Spleen (tissue), 11 donors: Measurements from ENCODE around the gene CRYBG1. TPM values are rescaled to one million over a fixed set of nuclear protein-coding genes. Genes with fewer than 3 reads are reported as not detected.

Experiments used
- DNase-seq: peaks from one replicate; pipeline ENCODE4 v3.0.0-alpha.2; 2020
- H3K27ac ChIP-seq, 8 donors: fragments of 200-600 bp; sonication (generic) in 7 of 8; 1 replicate in 4 of 8; 2 replicates in 4 of 8; pipeline versions ENCODE4 v1.5.0 to v1.8.0; 2016 to 2021; ENCODE audit warnings: inconsistent platforms in 4 of 8, mild to moderate bottlenecking in 4 of 8, moderate library complexity in 1 of 8
- H3K27me3 ChIP-seq, 7 donors: fragments of 200-600 bp; sonication (generic) in 6 of 7; replicated peaks in 1 of 7; 1 replicate in 4 of 7; 2 replicates in 3 of 7; pipeline versions ENCODE4 v1.5.0 to v1.8.0; 2016 to 2021; ENCODE audit warnings: inconsistent platforms in 3 of 7, mild to moderate bottlenecking in 1 of 7
- H3K36me3 ChIP-seq, 6 donors: fragments of 200-600 bp; sonication (generic) in 5 of 6; 1 replicate in 4 of 6; 2 replicates in 2 of 6; pipeline versions ENCODE4 v1.5.0 to v1.8.0; 2016 to 2021; ENCODE audit warnings: inconsistent platforms in 2 of 6
- H3K4me1 ChIP-seq, 6 donors: fragments of 200-600 bp; sonication (generic) in 5 of 6; 1 replicate in 3 of 6; 2 replicates in 3 of 6; pipeline versions ENCODE4 v1.5.0 to v1.8.0; 2016 to 2021; ENCODE audit warnings: inconsistent platforms in 3 of 6
- H3K4me3 ChIP-seq, 8 donors: fragments of 200-600 bp; sonication (generic) in 7 of 8; 1 replicate in 4 of 8; 2 replicates in 4 of 8; pipeline versions ENCODE4 v1.5.0 to v1.8.0; 2016 to 2021; ENCODE audit warnings: inconsistent platforms in 4 of 8, mild to moderate bottlenecking in 4 of 8, moderate library complexity in 2 of 8
- H3K9me3 ChIP-seq, 8 donors: fragments of 200-600 bp; sonication (generic) in 7 of 8; 1 replicate in 4 of 8; 2 replicates in 4 of 8; pipeline versions ENCODE4 v1.5.0 to v1.8.0; 2016 to 2021; ENCODE audit warnings: inconsistent platforms in 4 of 8
- POLR2A ChIP-seq, 3 donors: fragments of 450-650 bp; IDR thresholded peaks; one replicate each; pipeline ENCODE4 v1.5.1; 2017; ENCODE audit warnings: antibody characterized with exemption in 3 of 3, mild to moderate bottlenecking in 1 of 3
- POLR2AphosphoS5 ChIP-seq, 3 donors: sonication (generic); formaldehyde crosslinking; IDR thresholded peaks; one replicate each; pipeline ENCODE4 v1.5.1; 2017; ENCODE audit warnings: antibody characterized with exemption in 3 of 3
- WGBS, 5 donors: extraction: QIAGEN DNeasy Blood & Tissue Kit in 3 of 5; methylation state at CpG; one replicate each; pipeline versions ENCODE4 v1.1.5 to v1.1.7; 2013 to 2018; 5-methylcytosine and 5-hydroxymethylcytosine counted together
- intact Hi-C: fragments of 100-400 bp; cut with DNase I; formaldehyde crosslinking; loops from one replicate; pipeline ENCODE4 v1.15.0; 2023; ENCODE audit warnings: low total_unique reads
- polyA plus RNA-seq, 3 donors: library from polyadenylated mRNA; stranded (reverse); fragments of 200-250 nt; gene quantifications; one replicate each; pipeline ENCODE4 v1.2.1, GENCODE V29; 2013
- total RNA-seq, 7 donors: library from RNA; depleted of rRNA in 3 of 7; stranded (reverse); fragments of >200 nt in 3 of 7; fragmentation: NEBNext Ultra II Directional in 4 of 7; extraction: Animal tissue kit (Norgen Biotek cat#: 25700) in 4 of 7; gene quantifications; one replicate each; pipeline versions ENCODE4 v1.1.0 to v1.2.1, GENCODE V29; 2016 to 2021
- TF ChIP-seq, protein P1 (sequence below), 11 experiments: fragments of 200-600 bp in 7 of 11; fragments of 450-650 bp in 4 of 11; sonication (generic) in 4 of 11; IDR thresholded peaks in 8 of 11; conservative IDR thresholded peaks in 3 of 11; 1 replicate in 7 of 11; 2 replicates in 4 of 11; pipeline versions ENCODE4 v1.4.0 to v1.8.0; 2016 to 2021; ENCODE audit warnings: antibody characterized with exemption in 11 of 11, inconsistent platforms in 4 of 11, mild to moderate bottlenecking in 1 of 11
- donor health status: healthy with polysubstance abuse.
- donor health status: DM: no; HTN: no; CAD: no; lungs with moderate emphysema.
- donor health status: DM: no; HTN: no; CAD: no.
- donor health status: Bipolar disorder and iron deficiency.
- donor health status: healthy.
- donor health status: DM: no; HTN: no; CAD: no.
- donor health status: DM: yes; HTN: yes; CAD: no.

Gene CRYBG1
- total and polyA plus RNA-seq, 10 donors, result 5.6 to 39.1 (median 28.1) TPM

DNA sequence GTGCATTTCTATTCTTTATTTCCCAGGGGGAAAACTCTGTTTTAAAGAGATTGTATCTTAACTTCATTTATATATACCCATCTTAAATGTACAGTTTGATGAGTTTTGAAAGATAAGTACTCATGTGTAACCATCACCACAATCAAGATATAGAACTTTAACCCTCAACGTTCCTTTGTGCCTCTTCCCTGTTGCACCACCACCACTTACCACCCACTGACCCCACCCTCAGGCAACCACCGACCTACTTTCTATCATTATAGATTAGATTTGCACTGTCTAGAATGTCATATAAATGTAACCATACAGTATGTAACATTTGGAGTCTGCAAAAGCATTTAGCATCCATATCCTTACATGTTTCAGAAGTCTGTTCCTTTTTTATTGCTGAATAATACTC lies 147.8 kb downstream of the CRYBG1 start:
- TF ChIP-seq, protein P1, sequence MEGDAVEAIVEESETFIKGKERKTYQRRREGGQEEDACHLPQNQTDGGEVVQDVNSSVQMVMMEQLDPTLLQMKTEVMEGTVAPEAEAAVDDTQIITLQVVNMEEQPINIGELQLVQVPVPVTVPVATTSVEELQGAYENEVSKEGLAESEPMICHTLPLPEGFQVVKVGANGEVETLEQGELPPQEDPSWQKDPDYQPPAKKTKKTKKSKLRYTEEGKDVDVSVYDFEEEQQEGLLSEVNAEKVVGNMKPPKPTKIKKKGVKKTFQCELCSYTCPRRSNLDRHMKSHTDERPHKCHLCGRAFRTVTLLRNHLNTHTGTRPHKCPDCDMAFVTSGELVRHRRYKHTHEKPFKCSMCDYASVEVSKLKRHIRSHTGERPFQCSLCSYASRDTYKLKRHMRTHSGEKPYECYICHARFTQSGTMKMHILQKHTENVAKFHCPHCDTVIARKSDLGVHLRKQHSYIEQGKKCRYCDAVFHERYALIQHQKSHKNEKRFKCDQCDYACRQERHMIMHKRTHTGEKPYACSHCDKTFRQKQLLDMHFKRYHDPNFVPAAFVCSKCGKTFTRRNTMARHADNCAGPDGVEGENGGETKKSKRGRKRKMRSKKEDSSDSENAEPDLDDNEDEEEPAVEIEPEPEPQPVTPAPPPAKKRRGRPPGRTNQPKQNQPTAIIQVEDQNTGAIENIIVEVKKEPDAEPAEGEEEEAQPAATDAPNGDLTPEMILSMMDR (IDR thresholded peaks at IDR 0.05 in 8 of 11, conservative IDR thresholded peaks at IDR 0.05 in 3 of 11), result no peak
- TF ChIP-seq POLR2AphosphoS5 (IDR thresholded peaks at IDR 0.05) (no peak), POLR2A (IDR thresholded peaks at IDR 0.05) (no peak)
- H3K27ac ChIP-seq, result no peak overlapping the region
- H3K9me3 ChIP-seq, result no peaks in the 10 kb centered on the region
- intact Hi-C loops, result loop anchor here (10.0 kb wide), 1 partner anchor 63 kb away; no protein-coding TSS in a partner anchor
- H3K4me1 ChIP-seq, result peaks cover 10 to 40% (median 32%) of the 10 kb centered on the region in 6 donors
- no peak overlapping the region for H3K4me3 ChIP-seq
- H3K27me3 ChIP-seq, result peaks cover 0 to 16% (median 4%) of the 10 kb centered on the region in 7 donors
- H3K36me3 ChIP-seq, result no peaks in the 10 kb centered on the region
- DNase-seq, result no peak
- 55 to 82% (median 71%) methylated on average over 2 of the region's 2 CpGs for WGBS, 5 donors

DNA sequence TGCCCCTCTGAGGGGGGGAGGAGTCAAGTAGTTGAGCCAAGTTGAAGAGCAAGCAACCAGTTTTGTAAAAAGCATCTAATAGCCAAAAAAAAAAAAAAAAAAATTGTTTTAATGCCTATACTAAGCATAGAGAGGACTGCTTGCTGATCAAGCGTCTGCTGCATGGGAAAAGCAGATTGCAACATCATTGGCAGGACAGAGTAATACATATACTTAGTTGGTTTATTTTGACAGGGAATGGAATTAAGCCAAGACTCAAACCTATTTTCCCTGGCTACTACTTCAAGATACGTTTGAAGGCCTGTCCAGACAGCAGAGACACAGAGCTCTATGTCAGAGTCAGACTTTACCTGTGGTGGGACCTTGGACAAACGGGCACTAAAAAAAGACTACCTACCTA lies 148.3 kb downstream of the CRYBG1 start:
- Histone ChIP-seq H3K4me3 (no peak overlapping the region), H3K27ac (peak overlapping the region in 2 of 8 donors; percentile 97 to 100), H3K4me1 (peaks cover 14 to 46% (median 38%) of the 10 kb centered on the region in 6 donors), H3K36me3 (no peaks in the 10 kb centered on the region), H3K9me3 (no peaks in the 10 kb centered on the region), H3K27me3 (peaks cover 0 to 16% (median 4%) of the 10 kb centered on the region in 7 donors)
- 54 to 81% (median 63%) methylated on average over 3 of the region's 3 CpGs for WGBS, 5 donors
- intact Hi-C loops, result loop anchor here (10.0 kb wide), 1 partner anchor 64 kb away; no protein-coding TSS in a partner anchor
- DNase-seq, result no peak
- TF ChIP-seq, protein P1 (IDR thresholded peaks at IDR 0.05 in 8 of 11, conservative IDR thresholded peaks at IDR 0.05 in 3 of 11), result no peak
- TF ChIP-seq POLR2AphosphoS5 (IDR thresholded peaks at IDR 0.05), result no peak
- no peak for TF ChIP-seq POLR2A (IDR thresholded peaks at IDR 0.05)

DNA sequence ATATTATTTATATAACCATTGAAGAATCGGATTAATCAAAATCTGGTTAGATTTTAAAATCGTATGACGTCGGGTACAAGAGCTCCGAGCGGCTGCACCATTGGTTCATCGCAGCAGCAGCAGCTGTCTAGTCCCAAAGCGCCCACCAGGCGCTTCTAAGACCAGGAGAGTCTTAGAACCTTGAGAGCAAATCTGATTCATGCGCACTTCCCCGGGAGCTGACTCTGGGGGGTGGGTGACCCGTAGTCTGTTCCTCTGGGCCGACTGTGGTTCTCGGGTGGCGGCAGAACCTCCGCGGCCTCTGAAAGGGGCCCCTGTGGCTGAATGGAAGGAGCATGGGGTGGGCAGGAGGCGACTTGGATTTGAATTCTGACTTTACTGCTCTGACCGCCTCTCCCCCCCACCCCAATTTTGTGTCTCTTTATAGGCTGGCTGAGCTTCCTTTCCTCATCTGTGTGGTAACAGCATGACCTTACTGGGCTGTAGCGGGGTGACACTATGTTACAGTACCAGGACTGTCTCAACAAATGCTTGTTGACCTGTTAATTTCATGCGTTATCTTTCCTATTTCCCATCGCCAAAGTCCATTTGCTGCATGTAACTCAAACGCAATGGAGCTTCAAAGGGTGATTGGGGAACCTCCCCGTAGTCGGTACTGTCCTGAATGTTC lies 149.0 kb downstream of the CRYBG1 start:
- intact Hi-C loops, result loop anchor here (5.0 to 10.0 kb wide), 2 partner anchors 48 to 65 kb away; no protein-coding TSS in a partner anchor
- peak overlapping the region in 7 of 8 donors; percentile 57 to 92 (median 70) for H3K4me3 ChIP-seq
- peaks cover 0 to 16% (median 4%) of the 10 kb centered on the region in 7 donors for H3K27me3 ChIP-seq
- H3K9me3 ChIP-seq, result no peaks in the 10 kb centered on the region
- DNase-seq, result peak; percentile 83
- 25 to 41% (median 38%) methylated on average over 25 of the region's 25 CpGs for WGBS, 5 donors
- H3K4me1 ChIP-seq, result peaks cover 21 to 53% (median 45%) of the 10 kb centered on the region in 6 donors
- TF ChIP-seq POLR2A (IDR thresholded peaks at IDR 0.05), result no peak
- TF ChIP-seq POLR2AphosphoS5 (IDR thresholded peaks at IDR 0.05), result peak in 2 of 3 donors; percentile 17 to 45
- TF ChIP-seq, protein P1 (IDR thresholded peaks at IDR 0.05 in 8 of 11, conservative IDR thresholded peaks at IDR 0.05 in 3 of 11), result peak in 8 of 11 experiments; percentile 10 to 60 (median 28)
- H3K27ac ChIP-seq, result peak overlapping the region in 6 of 8 donors; percentile 64 to 100 (median 98)
- H3K36me3 ChIP-seq, result no peaks in the 10 kb centered on the region
